ENCODE results near the gene MCOLN1. TPM values are rescaled to one million over a fixed set of nuclear protein-coding genes. Genes with fewer than 3 reads are reported as not detected.

MCOLN1 gene
- total RNA-seq, 2 donors from 2014 or later, result 10.6 to 11.9 TPM

- no peaks in the 10 kb centered on the region for H3K27me3 ChIP-seq
- intact Hi-C loops (cut with DNase I), result no loop called here
- 52 to 55% methylated on average over 11 to 37 of the region's 37 CpGs for WGBS, 2 donors
- TF ChIP-seq POLR2A (IDR thresholded peaks at IDR 0.05), result no peak
- TF ChIP-seq, protein P1, sequence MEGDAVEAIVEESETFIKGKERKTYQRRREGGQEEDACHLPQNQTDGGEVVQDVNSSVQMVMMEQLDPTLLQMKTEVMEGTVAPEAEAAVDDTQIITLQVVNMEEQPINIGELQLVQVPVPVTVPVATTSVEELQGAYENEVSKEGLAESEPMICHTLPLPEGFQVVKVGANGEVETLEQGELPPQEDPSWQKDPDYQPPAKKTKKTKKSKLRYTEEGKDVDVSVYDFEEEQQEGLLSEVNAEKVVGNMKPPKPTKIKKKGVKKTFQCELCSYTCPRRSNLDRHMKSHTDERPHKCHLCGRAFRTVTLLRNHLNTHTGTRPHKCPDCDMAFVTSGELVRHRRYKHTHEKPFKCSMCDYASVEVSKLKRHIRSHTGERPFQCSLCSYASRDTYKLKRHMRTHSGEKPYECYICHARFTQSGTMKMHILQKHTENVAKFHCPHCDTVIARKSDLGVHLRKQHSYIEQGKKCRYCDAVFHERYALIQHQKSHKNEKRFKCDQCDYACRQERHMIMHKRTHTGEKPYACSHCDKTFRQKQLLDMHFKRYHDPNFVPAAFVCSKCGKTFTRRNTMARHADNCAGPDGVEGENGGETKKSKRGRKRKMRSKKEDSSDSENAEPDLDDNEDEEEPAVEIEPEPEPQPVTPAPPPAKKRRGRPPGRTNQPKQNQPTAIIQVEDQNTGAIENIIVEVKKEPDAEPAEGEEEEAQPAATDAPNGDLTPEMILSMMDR (IDR thresholded peaks at IDR 0.05), result no peak
- no peaks in the 10 kb centered on the region for H3K4me1 ChIP-seq
- no peaks in the 10 kb centered on the region for H3K9me3 ChIP-seq
- no peak overlapping the region for H3K4me3 ChIP-seq
- H3K27ac ChIP-seq, result no peak overlapping the region
- DNase-seq, result no peak
- no peak for ATAC-seq
- H3K36me3 ChIP-seq (replicated peaks in 1 of 2; ENCODE audit: insufficient read depth in 1 of 2, low read depth in 2 of 2), result no peaks in the 10 kb centered on the region
Observed at GRCh38 chr19:7482584-7483439, 39.6 kb upstream of the MCOLN1 start.

DNA sequence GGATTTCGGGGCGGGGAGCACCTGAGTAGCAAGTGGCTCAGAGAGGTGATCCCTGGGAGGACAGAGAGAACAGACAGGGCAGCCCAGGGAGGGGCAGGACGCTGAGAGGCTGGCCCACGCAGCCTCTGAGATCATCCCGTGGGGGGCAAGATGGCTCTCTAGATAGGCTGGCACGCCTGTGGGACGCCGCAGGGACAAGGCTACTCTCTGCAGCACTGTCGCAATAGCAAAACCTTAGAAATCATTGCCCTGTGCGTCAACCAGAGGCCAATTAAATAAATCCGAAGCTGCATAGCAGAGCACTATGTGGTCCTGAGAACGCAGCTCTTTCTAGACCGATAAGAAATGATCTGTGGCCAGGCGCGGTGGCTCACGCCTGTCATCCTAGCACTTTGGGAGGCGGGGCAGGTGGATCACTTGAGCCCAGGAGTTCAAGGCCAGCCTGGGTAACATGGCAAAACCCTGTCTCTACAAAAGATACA lies 38.7 kb upstream of the MCOLN1 start:
- ATAC-seq, result no peak
- no peak for TF ChIP-seq POLR2A (IDR thresholded peaks at IDR 0.05)
- TF ChIP-seq, protein P1 (IDR thresholded peaks at IDR 0.05), result no peak
- DNase-seq, result no peak
- Histone ChIP-seq H3K27me3 (no peaks in the 10 kb centered on the region), H3K4me3 (no peak overlapping the region), H3K36me3 (replicated peaks in 1 of 2; ENCODE audit: insufficient read depth in 1 of 2, low read depth in 2 of 2) (no peaks in the 10 kb centered on the region), H3K9me3 (no peaks in the 10 kb centered on the region), H3K27ac (no peak overlapping the region), H3K4me1 (peaks cover 6% of the 10 kb centered on the region)
- intact Hi-C loops (cut with DNase I), result no loop called here
- WGBS, 2 donors, result 74 to 83% methylated on average over 12 to 17 of the region's 17 CpGs

- intact Hi-C loops (cut with DNase I), result no loop called here
- ATAC-seq, result no peak
- Histone ChIP-seq H3K36me3 (replicated peaks in 1 of 2; ENCODE audit: insufficient read depth in 1 of 2, low read depth in 2 of 2) (no peaks in the 10 kb centered on the region), H3K4me3 (no peak overlapping the region), H3K9me3 (no peaks in the 10 kb centered on the region), H3K27me3 (no peaks in the 10 kb centered on the region), H3K27ac (no peak overlapping the region), H3K4me1 (peaks cover 13% of the 10 kb centered on the region)
- TF ChIP-seq, protein P1 (IDR thresholded peaks at IDR 0.05), result no peak
- no peak for TF ChIP-seq POLR2A (IDR thresholded peaks at IDR 0.05)
- WGBS, 2 donors, result 78 to 83% methylated on average over 2 of the region's 2 CpGs
- no peak for DNase-seq
Observed at GRCh38 chr19:7486923-7487322, 35.5 kb upstream of the MCOLN1 start.

DNA sequence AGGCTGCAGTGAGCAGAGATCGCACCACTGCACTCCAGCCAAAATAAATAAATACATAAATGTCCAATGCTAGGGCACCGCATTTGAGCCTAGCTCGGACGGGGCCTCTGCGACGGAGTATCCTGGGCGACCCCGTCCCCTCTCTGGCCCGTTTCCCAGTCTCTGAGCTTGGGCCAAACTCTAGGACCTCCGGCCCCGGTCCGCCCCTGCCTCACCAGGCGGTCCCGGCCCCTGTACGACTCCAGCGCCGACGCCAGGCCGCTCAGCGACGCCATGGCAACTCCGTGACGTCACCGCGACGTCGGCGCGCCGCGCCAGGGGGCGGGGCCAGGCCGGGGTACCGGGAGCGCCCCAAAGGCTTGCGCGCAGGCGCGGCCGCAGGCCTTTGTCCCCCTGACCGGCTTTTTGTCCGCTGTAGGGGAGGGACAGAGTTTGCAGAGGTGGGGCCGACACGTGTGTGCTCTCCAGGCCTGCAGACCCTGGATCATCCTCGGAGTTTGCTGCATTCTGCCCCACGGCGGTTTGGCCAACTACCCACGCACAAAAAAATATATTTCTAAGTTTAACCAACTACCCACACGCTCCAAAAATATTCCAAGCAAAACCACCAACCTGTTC lies 33.6 kb upstream of the MCOLN1 start, which contains the start of gene PEX11G:
Gene PEX11G (minus strand): TSS at position 300 of the 618 bp plus-strand sequence. CDS start 25 bp downstream, at position 275.
- ATAC-seq (peak; percentile 97), DNase-seq (peak; percentile 91 to 94 (median 92))
- peak within 1 kb of the TSS; percentile 55 to 88 (median 77) for H3K27ac ChIP-seq
- H3K9me3 ChIP-seq, result no peaks in the 10 kb centered on the region
- H3K27me3 ChIP-seq, result no peaks in the 10 kb centered on the region
- H3K4me3 ChIP-seq, result peak within 1 kb of the TSS; percentile 24 to 40
- no peaks in the 10 kb centered on the region for H3K36me3 ChIP-seq (replicated peaks in 1 of 2; ENCODE audit: insufficient read depth in 1 of 2, low read depth in 2 of 2)
- intact Hi-C loops (cut with DNase I), result no loop called here
- WGBS, 2 donors, result 0 to 1% methylated on average over 27 to 49 of the region's 49 CpGs
- H3K4me1 ChIP-seq, result peaks cover 14% of the 10 kb centered on the region
- TF ChIP-seq, protein P1 (IDR thresholded peaks at IDR 0.05), result peak in 2 of 7 experiments; percentile 15 to 27
- TF ChIP-seq POLR2A (IDR thresholded peaks at IDR 0.05), result peak; percentile 60 to 75 (median 71)
